Measurements from ENCODE around the gene SNAP47. TPM values are rescaled to one million over a fixed set of nuclear protein-coding genes. Genes with fewer than 3 reads are reported as not detected.

The SNAP47 gene
- total RNA-seq, 1 donor from 2014 or later, result 32.2 TPM

DNA sequence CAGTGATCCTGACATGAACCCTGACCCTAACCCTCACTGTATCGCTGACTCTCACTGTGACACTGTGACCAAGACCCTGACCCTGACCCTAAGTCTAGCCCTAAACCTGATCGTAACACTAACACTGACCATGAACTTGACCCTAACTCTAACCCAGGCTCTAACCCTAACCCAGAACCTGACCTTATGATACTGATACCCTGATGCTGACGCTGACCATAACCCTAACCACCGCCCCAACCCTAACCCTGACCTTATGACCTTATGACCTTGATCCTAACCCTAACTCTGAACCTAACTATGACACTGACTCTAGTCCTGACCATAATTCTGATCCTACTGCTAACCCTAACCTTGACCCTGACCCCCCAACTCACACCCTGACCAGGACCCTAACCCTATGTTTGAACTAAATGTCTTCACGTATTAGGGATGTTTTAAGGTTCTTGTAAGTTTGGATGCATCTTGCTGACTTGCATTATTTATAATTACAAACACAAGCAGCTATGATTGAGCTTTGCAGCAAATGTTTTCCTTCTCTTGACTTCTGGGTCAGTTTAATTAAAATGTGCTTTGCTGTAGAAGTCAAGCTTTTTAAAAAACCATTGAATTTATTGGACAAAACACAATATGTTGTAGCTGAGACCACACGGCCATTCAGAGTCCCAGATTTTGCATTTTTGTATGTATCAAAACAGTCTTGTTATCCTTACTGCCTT, 56.3 kb downstream of the SNAP47 start:
- TF ChIP-seq, protein P1, sequence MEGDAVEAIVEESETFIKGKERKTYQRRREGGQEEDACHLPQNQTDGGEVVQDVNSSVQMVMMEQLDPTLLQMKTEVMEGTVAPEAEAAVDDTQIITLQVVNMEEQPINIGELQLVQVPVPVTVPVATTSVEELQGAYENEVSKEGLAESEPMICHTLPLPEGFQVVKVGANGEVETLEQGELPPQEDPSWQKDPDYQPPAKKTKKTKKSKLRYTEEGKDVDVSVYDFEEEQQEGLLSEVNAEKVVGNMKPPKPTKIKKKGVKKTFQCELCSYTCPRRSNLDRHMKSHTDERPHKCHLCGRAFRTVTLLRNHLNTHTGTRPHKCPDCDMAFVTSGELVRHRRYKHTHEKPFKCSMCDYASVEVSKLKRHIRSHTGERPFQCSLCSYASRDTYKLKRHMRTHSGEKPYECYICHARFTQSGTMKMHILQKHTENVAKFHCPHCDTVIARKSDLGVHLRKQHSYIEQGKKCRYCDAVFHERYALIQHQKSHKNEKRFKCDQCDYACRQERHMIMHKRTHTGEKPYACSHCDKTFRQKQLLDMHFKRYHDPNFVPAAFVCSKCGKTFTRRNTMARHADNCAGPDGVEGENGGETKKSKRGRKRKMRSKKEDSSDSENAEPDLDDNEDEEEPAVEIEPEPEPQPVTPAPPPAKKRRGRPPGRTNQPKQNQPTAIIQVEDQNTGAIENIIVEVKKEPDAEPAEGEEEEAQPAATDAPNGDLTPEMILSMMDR (IDR thresholded peaks at IDR 0.05; ENCODE audit: unreplicated experiment), result no peak
- H3K4me1 Mint-ChIP-seq (ENCODE audit: unreplicated experiment), result no peaks in the 10 kb centered on the region
- no peak overlapping the region for H3K4me3 Mint-ChIP-seq (ENCODE audit: unreplicated experiment)
- DNase-seq (ENCODE audit: low spot score), result no peak
- no peak overlapping the region for H3K27ac Mint-ChIP-seq (ENCODE audit: unreplicated experiment)
- peaks cover 3% of the 10 kb centered on the region for H3K36me3 Mint-ChIP-seq (ENCODE audit: low read depth, unreplicated experiment)
- H3K27me3 Mint-ChIP-seq (ENCODE audit: unreplicated experiment), result peaks cover 16% of the 10 kb centered on the region
- H3K9me3 Mint-ChIP-seq (ENCODE audit: unreplicated experiment), result no peaks in the 10 kb centered on the region

DNA sequence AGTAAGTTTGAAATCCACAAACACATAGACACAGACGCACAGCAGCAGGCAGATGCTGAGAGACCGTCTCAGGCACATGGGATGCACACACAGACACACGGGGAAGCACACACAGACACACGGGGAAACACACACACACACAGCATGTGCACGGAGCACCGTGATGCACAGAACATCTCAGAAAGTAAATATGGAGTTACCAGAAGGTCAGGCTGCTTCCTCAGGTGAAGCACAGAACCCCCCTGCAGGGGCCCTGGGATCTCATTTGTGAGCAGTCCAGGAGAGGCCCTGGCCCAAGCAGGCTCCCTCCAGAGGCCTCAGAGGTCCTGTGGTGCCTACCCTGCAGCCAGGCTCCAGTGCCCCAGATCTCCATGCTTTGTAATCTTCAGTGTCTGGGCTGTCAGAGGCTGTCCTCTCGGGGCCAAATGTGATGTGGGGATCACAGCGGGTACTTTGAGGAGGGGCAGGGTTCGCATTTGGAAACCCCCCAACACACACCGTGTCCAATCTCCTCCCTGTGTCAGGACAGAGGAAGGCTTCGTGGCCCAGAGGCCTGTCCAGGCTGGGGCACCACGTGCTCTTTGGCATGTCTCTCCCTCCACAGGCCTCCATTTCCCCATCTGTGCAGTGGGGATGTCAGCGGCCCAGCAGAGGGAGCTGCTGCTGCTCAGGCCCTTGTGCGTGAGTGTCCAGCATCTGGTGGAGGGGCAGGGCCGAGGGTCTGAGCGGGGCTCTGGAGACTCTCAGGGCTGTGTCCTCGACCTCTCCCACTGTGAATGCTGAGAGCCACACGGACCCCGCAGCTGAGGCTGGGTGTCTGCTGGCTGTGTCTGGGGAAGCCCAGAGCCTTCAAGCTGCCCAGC, 57.2 kb downstream of the SNAP47 start:
- Mint-ChIP-seq H3K4me3 (ENCODE audit: unreplicated experiment) (peak overlapping the region; percentile 12), H3K4me1 (ENCODE audit: unreplicated experiment) (no peaks in the 10 kb centered on the region), H3K9me3 (ENCODE audit: unreplicated experiment) (no peaks in the 10 kb centered on the region), H3K36me3 (ENCODE audit: low read depth, unreplicated experiment) (peaks cover 3% of the 10 kb centered on the region), H3K27ac (ENCODE audit: unreplicated experiment) (peak overlapping the region; percentile 62), H3K27me3 (ENCODE audit: unreplicated experiment) (peaks cover 13% of the 10 kb centered on the region)
- TF ChIP-seq, protein P1 (IDR thresholded peaks at IDR 0.05; ENCODE audit: unreplicated experiment), result no peak
- DNase-seq (ENCODE audit: low spot score), result no peak

DNA sequence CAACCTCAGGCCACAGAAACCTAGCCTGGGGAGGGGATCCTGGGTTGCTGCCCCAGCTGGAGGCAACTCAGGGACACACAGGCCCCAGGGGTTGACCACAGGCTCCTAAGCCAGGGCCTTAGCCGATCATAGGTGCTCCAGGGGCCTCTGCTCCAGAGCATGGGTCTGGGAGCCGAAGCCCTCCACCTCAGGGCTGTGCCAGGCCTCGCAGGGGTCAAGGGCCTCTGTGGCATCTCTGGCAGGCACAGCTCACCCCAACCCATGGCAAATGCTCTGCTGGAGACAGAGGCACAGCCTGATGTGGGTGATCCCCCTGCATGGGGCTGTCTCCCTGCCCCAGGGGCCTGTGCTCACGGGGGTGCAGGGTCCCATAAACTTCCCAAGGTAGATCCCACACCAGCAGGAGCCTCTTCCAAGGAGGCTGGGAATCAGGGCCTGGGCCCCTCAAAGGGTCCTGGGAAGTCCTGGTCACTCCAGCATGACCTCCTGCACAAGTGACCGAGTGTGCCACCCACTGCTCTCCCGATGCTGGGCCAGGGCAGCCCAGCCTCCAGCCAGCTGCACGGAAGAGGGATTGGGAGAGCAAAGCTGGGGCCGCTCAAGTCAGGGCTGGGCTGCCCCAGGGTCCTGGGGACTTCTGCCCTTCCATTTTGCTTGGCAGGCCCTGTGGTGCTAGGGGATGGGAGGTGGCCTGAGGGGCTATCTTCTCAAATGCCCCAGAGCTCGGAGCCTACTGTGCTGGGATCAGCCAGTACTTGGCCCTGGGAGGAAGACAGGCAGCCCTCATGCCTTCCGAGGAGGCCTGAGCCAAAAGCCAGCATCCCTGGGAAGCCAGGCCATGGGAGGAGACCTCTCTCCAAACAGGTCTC, 58.1 kb downstream of the SNAP47 start:
- H3K27ac Mint-ChIP-seq (ENCODE audit: unreplicated experiment), result no peak overlapping the region
- H3K9me3 Mint-ChIP-seq (ENCODE audit: unreplicated experiment), result no peaks in the 10 kb centered on the region
- H3K27me3 Mint-ChIP-seq (ENCODE audit: unreplicated experiment), result peaks cover 13% of the 10 kb centered on the region
- no peak overlapping the region for H3K4me3 Mint-ChIP-seq (ENCODE audit: unreplicated experiment)
- no peaks in the 10 kb centered on the region for H3K4me1 Mint-ChIP-seq (ENCODE audit: unreplicated experiment)
- TF ChIP-seq, protein P1 (IDR thresholded peaks at IDR 0.05; ENCODE audit: unreplicated experiment), result no peak
- H3K36me3 Mint-ChIP-seq (ENCODE audit: low read depth, unreplicated experiment), result peaks cover 3% of the 10 kb centered on the region
- no peak for DNase-seq (ENCODE audit: low spot score)

DNA sequence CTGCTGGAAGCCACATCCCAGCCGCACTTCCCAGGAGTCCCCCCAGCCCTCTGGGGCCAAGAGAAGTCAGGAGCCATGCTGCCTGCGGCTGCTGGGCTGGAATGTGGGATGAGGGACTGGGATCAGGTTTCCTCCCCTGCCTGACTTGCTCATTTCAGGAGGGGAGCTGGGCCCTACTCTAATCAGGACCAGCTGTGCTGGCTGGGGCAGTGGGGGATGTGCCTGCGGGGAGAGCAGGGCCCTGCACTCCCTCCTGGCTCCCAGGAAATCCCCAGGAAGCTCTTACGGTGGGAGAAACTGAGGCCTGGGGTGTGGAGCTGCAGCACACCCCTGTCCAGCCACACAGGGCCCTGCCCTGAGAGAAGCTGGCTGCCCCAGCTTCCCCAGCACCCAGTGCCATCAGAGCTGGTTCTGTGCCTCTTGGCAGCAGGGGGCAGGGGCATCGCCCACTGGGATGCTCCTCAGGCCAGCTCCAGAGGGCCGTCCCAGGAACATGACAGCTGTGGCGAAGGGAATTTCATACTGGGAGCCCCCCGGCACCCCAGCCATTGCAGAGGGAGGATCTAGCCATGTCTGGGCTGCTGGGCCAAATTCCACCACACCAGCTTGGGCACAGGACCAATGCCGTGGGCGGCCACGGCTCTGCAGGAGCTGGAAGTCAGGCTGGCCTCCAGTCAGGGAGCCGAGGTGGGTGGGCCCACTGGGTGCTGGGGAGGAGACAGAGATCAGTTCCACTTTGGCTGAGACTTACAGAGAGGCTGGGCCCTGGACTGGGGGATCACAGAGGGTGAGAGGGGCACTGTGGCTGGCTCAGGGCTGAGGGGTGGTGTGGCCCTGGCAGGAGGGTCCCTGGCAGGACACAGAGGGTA, 58.9 kb downstream of the SNAP47 start:
- Mint-ChIP-seq H3K27me3 (ENCODE audit: unreplicated experiment) (peaks cover 9% of the 10 kb centered on the region), H3K27ac (ENCODE audit: unreplicated experiment) (no peak overlapping the region), H3K4me3 (ENCODE audit: unreplicated experiment) (no peak overlapping the region), H3K9me3 (ENCODE audit: unreplicated experiment) (no peaks in the 10 kb centered on the region), H3K4me1 (ENCODE audit: unreplicated experiment) (no peaks in the 10 kb centered on the region), H3K36me3 (ENCODE audit: low read depth, unreplicated experiment) (peaks cover 3% of the 10 kb centered on the region)
- no peak for DNase-seq (ENCODE audit: low spot score)
- TF ChIP-seq, protein P1 (IDR thresholded peaks at IDR 0.05; ENCODE audit: unreplicated experiment), result no peak

All from endothelial cell (in vitro differentiated cells).